Osteoblast (primary cell): ENCODE measurements around the gene NEXN. TPM values are rescaled to one million over a fixed set of nuclear protein-coding genes. Genes with fewer than 3 reads are reported as not detected.

Experiments
- DNase-seq: peaks from one replicate; pipeline ENCODE4 v3.0.0; 2011; ENCODE audit warnings: low spot score, mixed read lengths; ENCODE audit not compliant: insufficient read length; ENCODE audit errors: missing footprints
- H2AFZ ChIP-seq: 2 replicates; pipeline ENCODE4 v1.6.0; 2011; ENCODE audit warnings: mild to moderate bottlenecking, low read length
- H3K27ac ChIP-seq: 2 replicates; pipeline ENCODE4 v1.5.1; 2011; ENCODE audit warnings: mild to moderate bottlenecking, low read depth, low read length, moderate library complexity
- H3K27me3 ChIP-seq: 2 replicates; pipeline ENCODE4 v1.6.0; 2012; ENCODE audit warnings: mild to moderate bottlenecking, control low read depth, inconsistent platforms, low read length, moderate library complexity; ENCODE audit not compliant: insufficient read depth
- H3K36me3 ChIP-seq: 2 replicates; pipeline ENCODE4 v1.5.1; 2011; ENCODE audit warnings: mild to moderate bottlenecking, low read length, control low read depth, moderate library complexity; ENCODE audit not compliant: insufficient read depth
- H3K4me1 ChIP-seq: 2 replicates; pipeline ENCODE4 v1.5.1; 2011; ENCODE audit warnings: mild to moderate bottlenecking, low read length, control low read depth, moderate library complexity; ENCODE audit not compliant: insufficient read depth
- H3K4me2 ChIP-seq: 2 replicates; pipeline ENCODE4 v1.6.0; 2011; ENCODE audit warnings: mild to moderate bottlenecking, low read length; ENCODE audit not compliant: insufficient read depth
- H3K4me3 ChIP-seq: fragments of 200-600 bp; sonication (generic); 3 replicates; pipeline ENCODE4 v1.5.1; 2012; ENCODE audit warnings: mild to moderate bottlenecking, low read length, inconsistent platforms; ENCODE audit not compliant: insufficient read depth
- H3K79me2 ChIP-seq: 2 replicates; pipeline ENCODE4 v1.6.0; 2012; ENCODE audit warnings: mild to moderate bottlenecking, low read length, control low read depth, inconsistent platforms; ENCODE audit not compliant: insufficient read depth
- H3K9me3 ChIP-seq: 2 replicates; pipeline ENCODE4 v1.5.1; 2011; ENCODE audit warnings: low read depth, low read length, control low read depth
- H4K20me1 ChIP-seq: 2 replicates; pipeline ENCODE4 v1.6.0; 2012; ENCODE audit warnings: mild to moderate bottlenecking, low read length, control low read depth; ENCODE audit not compliant: insufficient read depth
- CTCF ChIP-seq: IDR thresholded peaks from 2 replicates; pipeline ENCODE4 v1.5.1; 2011; ENCODE audit warnings: mild to moderate bottlenecking, low read depth, low read length, moderate library complexity; ENCODE audit errors: extremely low read depth
- total RNA-seq: library from RNA; depleted of rRNA; stranded (reverse); fragments of >200 nt; gene quantifications from 2 replicates; pipeline ENCODE4 v1.2.3, GENCODE V29; 2012

NEXN gene
- total RNA-seq, 1 donor: 6.9 TPM

GRCh38 chr1:77847621-77848080 is 40.8 kb upstream of the NEXN start:
- no peaks in the 10 kb centered on the region for H3K9me3 ChIP-seq
- DNase-seq: no peak
- H3K4me2 ChIP-seq: no peak overlapping the region
- H3K36me3 ChIP-seq: peaks cover 9% of the 10 kb centered on the region
- H3K4me3 ChIP-seq: no peak overlapping the region
- H3K4me1 ChIP-seq: peaks cover 7% of the 10 kb centered on the region
- H3K79me2 ChIP-seq: no peaks in the 10 kb centered on the region
- TF ChIP-seq CTCF: no peak
- no peak overlapping the region for H3K27ac ChIP-seq
- H3K27me3 ChIP-seq: no peaks in the 10 kb centered on the region
- no peak overlapping the region for H2AFZ ChIP-seq
- no peaks in the 10 kb centered on the region for H4K20me1 ChIP-seq

GRCh38 chr1:77850082-77850481 is 38.3 kb upstream of the NEXN start:
- H3K4me3 ChIP-seq: no peak overlapping the region

GRCh38 chr1:77857552-77857951 is 30.9 kb upstream of the NEXN start:
- Histone ChIP-seq H3K27ac (no peak overlapping the region), H2AFZ (no peak overlapping the region), H3K36me3 (no peaks in the 10 kb centered on the region), H3K4me1 (no peaks in the 10 kb centered on the region), H3K79me2 (peaks cover 17% of the 10 kb centered on the region), H3K9me3 (no peaks in the 10 kb centered on the region), H4K20me1 (no peaks in the 10 kb centered on the region), H3K27me3 (no peaks in the 10 kb centered on the region), H3K4me2 (no peak overlapping the region), H3K4me3 (no peak overlapping the region)
- TF ChIP-seq CTCF: no peak
- no peak for DNase-seq

More at GRCh38 chr1:77850082-77850481, 38.3 kb upstream of the NEXN start:
- no peaks in the 10 kb centered on the region for H3K27me3 ChIP-seq
- H3K79me2 ChIP-seq: peaks cover 2% of the 10 kb centered on the region
- no peak for DNase-seq
- H3K4me2 ChIP-seq: no peak overlapping the region
- no peak overlapping the region for H2AFZ ChIP-seq
- no peaks in the 10 kb centered on the region for H3K9me3 ChIP-seq
- H3K27ac ChIP-seq: no peak overlapping the region
- no peaks in the 10 kb centered on the region for H4K20me1 ChIP-seq
- TF ChIP-seq CTCF: no peak
- no peaks in the 10 kb centered on the region for H3K36me3 ChIP-seq
- H3K4me1 ChIP-seq: peaks cover 7% of the 10 kb centered on the region

GRCh38 chr1:77858725-77859124 is 29.7 kb upstream of the NEXN start:
- H3K27me3 ChIP-seq: no peaks in the 10 kb centered on the region
- H3K36me3 ChIP-seq: no peaks in the 10 kb centered on the region
- H3K4me2 ChIP-seq: no peak overlapping the region
- no peaks in the 10 kb centered on the region for H3K4me1 ChIP-seq
- H4K20me1 ChIP-seq: no peaks in the 10 kb centered on the region
- no peak for DNase-seq
- peaks cover 17% of the 10 kb centered on the region for H3K79me2 ChIP-seq
- no peak overlapping the region for H3K27ac ChIP-seq
- TF ChIP-seq CTCF: no peak
- no peak overlapping the region for H3K4me3 ChIP-seq
- no peaks in the 10 kb centered on the region for H3K9me3 ChIP-seq
- no peak overlapping the region for H2AFZ ChIP-seq
